ENCODE measurements around the gene CAMK2A.

GRCh38 chr5:150278916-150279315 is 10.7 kb downstream of the CAMK2A start:
- TF ChIP-seq CTCF (IDR thresholded peaks at IDR 0.05 in 4 of 5, conservative IDR thresholded peaks at IDR 0.05 in 1 of 5) (no peak), POLR2A (IDR thresholded peaks at IDR 0.05) (no peak)

Measured in gastrocnemius medialis (tissue), 4 donors.